ENCODE data around the gene TMEM174. TPM values are rescaled to one million over a fixed set of nuclear protein-coding genes. Genes with fewer than 3 reads are reported as not detected.
A peak's percentile ranks its signal among the peaks of the same experiment; 100 is the strongest.

TMEM174 gene
- total and polyA plus RNA-seq, 2 of the 4 experiments (the other 2 are of a cell fraction), result not detected

DNA sequence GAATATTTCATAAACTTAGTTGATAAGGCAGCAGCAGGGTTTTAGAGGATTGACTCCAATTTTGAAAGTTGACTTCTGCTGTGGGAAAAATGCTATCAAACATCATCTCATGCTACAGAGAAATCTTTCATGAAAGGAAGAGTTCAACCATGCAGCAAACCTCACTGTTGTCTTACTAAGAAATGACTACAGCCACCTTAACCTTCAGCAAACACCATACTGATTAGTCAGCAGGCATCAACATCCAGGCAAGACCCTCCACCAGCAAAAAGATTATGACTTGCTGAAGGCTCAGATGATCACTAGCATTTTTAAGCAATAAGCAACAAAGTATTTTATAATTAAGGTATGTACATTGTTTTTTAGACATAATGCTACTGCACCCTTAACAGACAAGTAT lies 7.6 kb downstream of the TMEM174 start:
- Histone ChIP-seq H3K4ac (ENCODE audit: low read depth, low read length) (no peak overlapping the region), H3K9ac (ENCODE audit: low read depth, low read length) (no peak overlapping the region), H3K4me1 (ENCODE audit: control insufficient read depth, insufficient read depth, low read length) (no peaks in the 10 kb centered on the region), H2AK9ac (replicated peaks; ENCODE audit: low read depth, low read length, poor library complexity) (no peak overlapping the region), H3K18ac (ENCODE audit: low read depth, low read length) (no peak overlapping the region), H4K91ac (ENCODE audit: insufficient read depth, low read depth, low read length) (no peak overlapping the region), H4K5ac (ENCODE audit: low read depth, low read length) (no peak overlapping the region), H3K14ac (replicated peaks; ENCODE audit: low read depth, low read length) (no peak overlapping the region), H3K4me2 (ENCODE audit: low read depth, low read length) (no peak overlapping the region), H2AK5ac (ENCODE audit: low read depth, low read length) (no peak overlapping the region), H2BK15ac (ENCODE audit: low read depth, low read length) (no peak overlapping the region), H4K8ac (ENCODE audit: low read depth in 2 of 2, low read length in 2 of 2) (no peak overlapping the region), H3K9me3 (ENCODE audit: control insufficient read depth, insufficient read depth, low read length) (peaks cover 3% of the 10 kb centered on the region), H3K4me3 (ENCODE audit: insufficient read depth, low read depth, low read length) (no peak overlapping the region), H4K20me1 (ENCODE audit: insufficient read depth, low read length) (no peaks in the 10 kb centered on the region), H3K27ac (ENCODE audit: insufficient read depth, low read length) (no peak overlapping the region), H3K9me1 (ENCODE audit: insufficient read depth, low read length) (no peaks in the 10 kb centered on the region), H2BK20ac (ENCODE audit: low read depth, low read length) (no peak overlapping the region), H2BK120ac (ENCODE audit: low read depth, low read length) (no peak overlapping the region), H2AFZ (replicated peaks; ENCODE audit: low read length, poor library complexity) (no peak overlapping the region), H3K56ac (ENCODE audit: extremely low read depth, insufficient read depth, low read length) (no peak overlapping the region), H3K23ac (ENCODE audit: low read depth, low read length) (no peak overlapping the region), H3K27me3 (ENCODE audit: control insufficient read depth, insufficient read depth, low read length) (peaks cover 18% of the 10 kb centered on the region), H3K36me3 (ENCODE audit: control insufficient read depth, insufficient read depth, low read length) (no peaks in the 10 kb centered on the region), H2BK5ac (ENCODE audit: low read depth, low read length, poor library complexity, severe bottlenecking) (no peak overlapping the region), H3K79me1 (ENCODE audit: low read depth in 1 of 2, low read length in 2 of 2) (no peaks in the 10 kb centered on the region)
- CTCF ChIA-PET, result no interaction called here
- POLR2A ChIA-PET (ENCODE audit: unreplicated experiment), result no interaction called here
- dilution Hi-C loops (cut with HindIII; ENCODE audit: low sequenced_read_pairs, unreplicated experiment) (no loop called here), in situ Hi-C loops (cut with MboI; ENCODE audit: low sequenced_read_pairs) (no loop called here), intact Hi-C loops (cut with micrococcal nuclease) (no loop called here)
- no TSS peak for BruUV-seq (replicated peaks)
- ATAC-seq (ENCODE audit: low read depth), result no peak
- TF ChIP-seq MAFK (IDR thresholded peaks at IDR 0.05; ENCODE audit: low read depth, low read length), result no peak
- no peak for TF ChIP-seq RFX5 (IDR thresholded peaks at IDR 0.05; ENCODE audit: low read depth, low read length)
- peak; percentile 49 for DNase-seq

Measured in IMR-90 (cell line).